HG03521 (cell line): ENCODE data around the gene SEZ6L.

Source experiments
- ATAC-seq: cut with Tn5 transposase; IDR thresholded peaks from one replicate; pipeline ENCODE4 v1.9.1; 2021; ENCODE audit warnings: mild to moderate bottlenecking, moderate library complexity; ENCODE audit not compliant: unreplicated experiment

The SEZ6L gene

DNA sequence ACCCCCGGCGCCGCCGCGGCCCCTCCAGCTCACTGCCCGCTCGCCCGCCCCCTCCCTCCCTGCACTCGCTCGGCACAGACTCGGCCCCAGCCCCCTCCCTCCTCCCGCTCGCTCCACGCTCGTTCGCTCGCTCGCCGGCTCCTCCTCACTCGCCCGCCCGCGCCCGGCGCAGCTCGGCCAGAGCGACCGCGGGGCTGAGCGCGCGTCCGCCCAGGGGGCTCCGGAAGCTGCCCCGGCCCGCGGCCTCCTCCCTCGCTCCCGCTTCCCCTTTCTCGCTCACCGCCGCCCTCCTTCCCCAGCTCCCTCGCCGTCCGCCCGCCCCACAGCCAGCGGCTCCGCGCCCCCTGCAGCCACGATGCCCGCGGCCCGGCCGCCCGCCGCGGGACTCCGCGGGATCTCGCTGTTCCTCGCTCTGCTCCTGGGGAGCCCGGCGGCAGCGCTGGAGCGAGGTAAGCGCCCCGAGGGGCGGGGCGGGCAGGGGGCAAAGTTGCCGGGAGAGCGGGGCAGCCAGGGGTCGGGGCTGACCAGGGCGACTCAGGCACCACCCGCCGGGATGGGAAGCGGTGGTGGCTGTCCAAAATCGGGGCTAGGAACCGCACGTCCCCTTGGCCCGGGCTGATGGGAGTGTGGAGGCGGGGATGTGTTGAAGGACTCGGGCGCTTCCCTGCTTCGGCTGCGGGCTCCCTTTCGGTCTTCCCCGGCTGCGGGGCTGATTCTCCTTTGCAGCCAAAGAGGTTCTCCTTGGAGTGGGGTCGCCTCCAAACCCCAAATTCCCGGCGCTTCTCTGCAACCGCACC is at the start of gene SEZ6L:
Gene SEZ6L, plus strand, starts transcription at position 148 of the 797 bp plus-strand sequence. Its CDS starts 208 bp downstream, at position 356.
- ATAC-seq, result no peak

DNA sequence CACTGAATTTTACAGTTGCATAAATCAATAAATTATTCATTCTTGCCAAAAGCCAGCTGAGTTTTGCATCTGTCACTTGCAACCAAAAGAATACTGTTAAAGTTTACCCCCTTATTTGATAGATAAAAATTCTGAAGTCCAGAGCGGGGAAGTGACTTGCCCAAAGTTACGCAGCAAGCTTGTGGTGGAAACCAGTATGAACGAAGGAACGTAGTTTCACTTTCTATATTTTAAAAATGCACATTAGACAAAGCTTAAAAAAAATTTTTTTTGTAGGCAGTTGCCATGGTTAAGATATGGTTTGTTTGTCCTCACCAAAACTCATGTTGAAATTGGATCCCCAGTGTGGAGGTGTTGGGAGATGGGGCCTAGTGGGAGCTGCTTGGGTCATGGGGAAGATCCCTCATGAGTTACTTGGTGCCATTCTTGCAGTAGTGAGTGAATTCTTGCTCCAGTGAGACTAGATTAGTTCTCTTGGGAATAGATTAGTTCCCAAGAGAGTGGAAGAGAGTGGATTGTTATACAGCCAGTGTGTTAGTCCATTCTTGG is 46.3 kb upstream of the SEZ6L start:
- no peak for ATAC-seq

DNA sequence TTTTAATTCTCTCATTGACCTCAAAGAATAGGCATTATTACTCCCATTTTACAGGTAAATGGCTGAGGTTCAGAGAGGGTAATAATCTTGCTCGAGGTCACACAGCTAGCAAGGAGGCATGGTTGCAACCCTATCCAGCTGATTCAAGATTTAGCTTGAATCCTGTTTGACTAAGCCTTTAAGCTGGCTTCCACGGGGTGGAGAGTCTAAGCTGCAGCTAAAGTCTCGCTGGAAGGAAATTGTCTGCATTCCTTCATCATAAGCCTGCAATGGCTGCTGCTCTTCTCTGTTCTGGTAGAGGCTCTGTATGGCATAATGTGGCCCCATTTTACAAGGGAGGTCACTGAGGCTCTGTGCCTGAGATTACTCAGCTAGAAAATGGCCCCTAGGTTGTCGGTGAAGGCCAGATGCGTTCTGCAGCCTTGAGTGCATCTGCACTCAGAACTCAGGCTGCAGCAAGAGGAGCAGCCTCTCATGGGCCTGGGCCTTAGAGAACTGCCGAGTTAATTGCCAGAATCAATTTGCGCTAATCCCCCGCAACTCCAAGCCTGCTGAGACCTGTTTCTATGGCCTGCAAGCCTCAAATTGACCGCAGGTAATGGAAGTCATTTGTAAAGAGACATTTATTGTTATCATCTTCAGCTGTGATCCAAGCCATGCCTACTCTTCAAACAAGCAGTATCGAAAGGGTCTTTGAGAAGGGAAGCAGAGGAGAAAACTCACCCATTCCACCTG is 44.1 kb upstream of the SEZ6L start:
- ATAC-seq, result no peak

DNA sequence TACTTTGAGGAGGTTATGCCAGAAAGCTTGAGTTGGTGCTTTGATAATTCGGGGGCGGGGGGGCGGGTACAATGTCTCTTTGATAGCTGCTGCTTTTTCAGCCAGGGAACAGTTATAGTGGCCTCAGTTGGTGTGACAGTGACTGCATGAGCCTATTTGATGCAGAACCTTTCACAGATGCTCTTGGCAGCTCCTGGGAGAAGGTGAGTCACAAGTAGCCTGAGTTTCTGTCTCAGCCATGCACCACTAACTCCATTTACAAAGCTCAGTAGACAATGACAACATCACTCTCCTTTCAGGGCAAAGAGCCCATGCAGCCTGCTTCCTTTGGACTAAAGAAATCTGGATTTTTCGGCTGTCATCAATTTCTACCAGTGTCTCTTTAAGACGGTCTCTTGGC is 42.1 kb upstream of the SEZ6L start:
- ATAC-seq, result no peak

DNA sequence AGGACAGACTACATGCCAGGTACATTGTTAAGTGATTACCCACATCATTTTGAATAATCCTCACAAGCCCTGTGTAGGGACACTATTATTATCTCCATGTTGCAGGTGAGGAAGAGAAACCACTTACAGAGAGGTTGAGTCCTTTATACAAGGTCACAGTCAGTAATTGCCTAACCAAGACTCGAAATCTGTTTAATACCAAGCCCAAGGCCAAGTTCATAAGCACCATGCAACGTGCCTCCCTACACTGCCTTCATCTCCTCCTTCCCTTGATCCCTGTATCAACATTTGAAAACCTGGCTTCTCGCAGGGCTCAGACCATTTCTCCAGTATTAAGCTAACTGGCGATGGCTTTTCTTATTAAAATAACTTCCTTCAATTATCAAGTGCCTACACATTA is 41.7 kb upstream of the SEZ6L start:
- no peak for ATAC-seq

DNA sequence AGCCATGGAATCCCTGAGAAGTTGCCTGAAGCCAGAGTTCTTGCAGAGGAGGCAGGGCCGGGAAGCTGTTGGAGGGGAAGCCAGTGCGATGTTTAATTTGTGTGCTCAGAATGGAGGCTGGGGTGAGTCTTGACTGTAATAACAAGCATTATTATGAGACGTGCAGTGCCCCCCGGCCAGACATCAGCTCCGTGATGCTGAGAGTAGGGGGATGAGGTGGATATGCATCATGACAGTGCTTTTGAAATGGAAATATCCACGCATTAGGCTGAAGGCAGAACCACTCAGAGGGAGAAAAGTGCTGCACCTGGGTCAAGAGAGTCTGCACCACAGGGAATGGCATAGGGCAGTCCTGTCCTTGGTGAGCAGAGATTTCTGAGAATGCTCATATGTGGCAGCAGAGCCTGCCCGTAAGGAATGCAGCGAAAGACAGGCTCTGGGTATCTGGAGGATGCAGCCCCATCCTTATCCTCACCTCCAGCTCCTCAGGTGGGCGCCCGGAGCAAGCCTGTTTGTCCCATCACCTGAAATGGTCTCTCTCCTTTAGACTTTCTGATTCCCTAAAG is 37.6 kb upstream of the SEZ6L start:
- no peak for ATAC-seq

DNA sequence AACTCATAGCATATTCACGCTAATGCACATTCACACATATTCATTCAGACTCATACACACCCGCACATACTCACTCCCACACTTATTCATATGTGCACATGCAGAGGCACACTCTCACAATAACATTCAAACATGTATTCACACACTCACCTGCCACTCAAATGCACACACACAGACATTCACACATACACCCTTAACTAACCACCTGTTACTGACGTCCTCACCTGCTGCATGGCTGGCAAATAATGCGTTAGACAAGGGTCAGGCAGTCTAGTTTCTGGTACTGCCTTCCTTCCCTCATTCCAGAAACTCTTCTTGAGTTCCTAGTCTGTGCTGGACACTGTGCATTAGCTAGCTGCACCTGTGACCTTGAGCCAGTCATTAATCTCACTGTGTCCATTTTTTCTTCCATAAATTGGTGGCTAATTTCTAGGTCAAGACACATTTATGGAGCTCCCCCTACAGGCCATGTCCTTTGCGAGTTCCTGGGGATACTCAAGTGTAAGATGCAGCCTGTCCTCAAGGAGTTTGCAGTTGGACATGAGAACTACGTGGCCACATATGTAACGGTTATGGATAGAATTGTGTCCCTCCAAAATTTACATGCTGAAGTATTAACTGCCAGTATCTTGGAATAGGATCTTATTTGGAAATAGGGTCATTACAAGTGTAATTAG is 34.5 kb upstream of the SEZ6L start:
- ATAC-seq, result no peak

DNA sequence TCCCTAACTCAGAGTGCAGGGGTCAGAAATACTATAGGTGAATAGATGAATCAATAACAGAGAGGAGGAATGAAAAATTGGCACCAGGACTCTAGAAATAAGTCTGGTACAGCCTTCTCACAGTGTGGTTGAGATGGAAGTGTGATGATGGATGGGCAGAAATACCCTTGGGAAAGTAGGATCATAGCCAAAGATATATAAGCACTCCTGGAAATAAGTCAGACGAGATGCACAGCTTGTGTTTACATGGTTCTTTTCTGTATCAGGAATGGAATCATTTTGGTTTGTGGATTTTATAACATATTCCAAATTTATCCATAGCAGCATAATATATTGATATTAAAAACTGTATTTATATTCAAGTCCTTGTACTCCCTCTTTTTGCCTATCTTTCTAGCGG is 33.5 kb upstream of the SEZ6L start:
- ATAC-seq, result no peak

DNA sequence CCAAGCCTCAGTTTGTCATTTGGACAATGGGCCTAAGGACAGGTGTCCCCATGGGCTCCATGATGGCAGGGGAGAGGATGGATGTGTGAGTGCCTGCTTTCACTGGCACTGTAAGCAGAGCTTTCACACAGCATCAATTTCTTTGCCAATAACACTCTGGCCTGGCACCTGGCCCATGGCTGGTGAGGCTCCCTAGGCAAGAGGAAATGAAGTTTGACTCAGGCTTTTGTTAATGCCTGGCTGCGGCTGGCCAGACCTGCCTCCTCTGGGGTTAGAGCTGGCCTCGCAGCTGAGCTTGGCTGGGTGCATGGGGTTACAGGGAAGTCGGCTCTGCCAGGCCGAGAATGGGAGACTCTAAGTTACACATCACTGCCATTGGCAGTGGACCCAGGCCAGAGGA is 30.0 kb upstream of the SEZ6L start:
- ATAC-seq, result no peak

DNA sequence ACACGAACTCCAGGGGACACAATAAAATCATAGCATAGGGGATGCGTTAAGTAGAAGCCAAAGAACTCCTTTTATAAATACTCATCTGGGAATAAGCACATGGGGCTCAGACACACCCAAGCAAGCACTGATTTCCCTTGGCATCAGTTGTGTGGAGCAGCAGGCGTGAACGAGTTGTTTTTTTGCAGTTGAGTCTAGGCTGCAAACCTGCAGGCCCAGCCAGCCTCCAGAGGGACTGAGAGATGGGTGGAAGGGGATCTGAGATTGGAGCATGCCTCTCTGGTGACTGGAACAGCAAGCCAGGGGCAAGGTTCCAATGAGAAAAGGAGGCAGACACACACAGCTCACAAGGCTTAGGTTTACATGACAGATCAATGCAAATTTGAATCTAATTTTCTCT is 27.4 kb upstream of the SEZ6L start:
- no peak for ATAC-seq

DNA sequence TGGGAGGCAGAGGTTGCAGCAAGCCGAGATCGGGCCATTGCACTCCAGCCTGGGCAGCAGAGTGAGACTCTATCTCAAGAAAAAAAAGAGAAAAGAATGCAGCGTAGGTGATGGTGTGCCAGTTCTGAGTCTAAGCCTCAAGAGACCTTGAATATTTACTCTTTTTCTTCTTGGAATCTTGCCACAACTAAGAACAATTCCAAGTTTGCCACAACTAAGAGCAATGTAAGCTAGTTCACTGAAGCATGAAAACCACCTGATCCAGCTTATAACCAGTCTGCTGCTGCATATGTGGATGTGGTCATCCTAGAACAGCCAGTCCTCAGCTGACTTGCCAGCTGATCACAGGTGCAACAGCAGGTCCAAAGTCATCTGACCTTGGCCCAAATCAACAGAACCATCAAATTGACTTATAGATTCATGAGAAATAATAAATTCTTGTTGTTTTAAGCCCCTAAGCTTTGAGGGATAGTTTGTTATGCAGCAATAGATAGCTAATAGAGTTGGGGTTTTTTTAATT is 25.4 kb upstream of the SEZ6L start:
- ATAC-seq, result no peak

DNA sequence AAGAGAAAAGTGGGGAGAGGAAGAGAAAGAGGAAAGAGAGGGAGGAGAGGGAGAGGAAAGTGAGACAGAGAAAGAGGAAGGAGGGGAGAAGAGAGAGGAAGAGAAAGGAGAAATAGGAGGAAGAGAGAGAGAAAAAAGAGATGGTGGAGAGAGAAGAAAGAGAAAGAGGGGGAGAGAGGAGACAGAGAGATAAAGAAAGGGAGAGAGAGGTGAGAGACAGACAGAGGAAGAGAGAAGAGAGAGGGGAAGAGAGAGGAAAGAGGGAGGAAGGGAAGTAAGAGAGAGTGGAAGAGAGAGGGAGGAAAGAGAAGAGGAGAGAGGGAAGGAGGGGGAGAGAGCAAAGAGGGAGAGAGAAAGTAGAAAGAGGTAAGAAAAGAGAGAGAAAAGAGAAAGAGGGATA is 9.4 kb upstream of the SEZ6L start:
- no peak for ATAC-seq

DNA sequence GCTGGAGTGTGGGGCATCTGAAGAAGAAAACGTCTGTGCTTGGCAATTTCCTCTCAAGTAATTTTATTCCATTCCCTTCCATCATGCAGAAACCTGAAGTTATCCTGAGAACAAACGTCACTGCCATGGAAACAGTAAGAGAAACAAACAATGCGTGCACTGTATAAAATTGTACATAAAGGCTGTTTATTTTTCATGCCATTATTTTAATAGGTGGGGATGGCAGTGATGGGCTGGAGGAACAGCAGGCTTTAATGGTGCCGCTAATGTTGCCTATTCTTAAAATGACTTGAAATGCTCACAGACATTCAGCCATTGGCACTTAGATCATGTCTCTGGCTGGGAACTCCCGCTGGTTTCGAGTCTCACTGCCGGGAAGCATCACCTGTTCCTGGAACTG is 7.5 kb upstream of the SEZ6L start:
- ATAC-seq, result no peak

DNA sequence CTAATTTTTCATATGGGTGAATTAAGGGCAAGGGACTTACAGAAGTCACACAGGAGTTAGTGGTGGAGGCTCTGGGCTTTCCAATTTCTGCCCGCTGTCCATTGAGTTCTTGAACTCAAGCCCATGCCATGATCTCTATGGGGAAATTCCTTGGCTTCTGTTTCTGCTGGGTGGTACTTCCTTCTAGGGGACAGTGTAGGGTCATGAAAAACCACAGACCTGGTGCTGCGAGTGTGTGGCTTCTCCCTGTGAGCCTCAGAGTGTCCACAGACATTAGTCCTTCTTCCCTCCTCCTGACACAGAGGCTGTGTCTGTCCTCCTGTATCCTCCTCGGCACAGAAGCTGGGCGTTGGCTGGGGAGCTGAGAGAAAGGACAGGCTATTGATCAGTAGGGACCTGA is 6.3 kb upstream of the SEZ6L start:
- ATAC-seq, result no peak

DNA sequence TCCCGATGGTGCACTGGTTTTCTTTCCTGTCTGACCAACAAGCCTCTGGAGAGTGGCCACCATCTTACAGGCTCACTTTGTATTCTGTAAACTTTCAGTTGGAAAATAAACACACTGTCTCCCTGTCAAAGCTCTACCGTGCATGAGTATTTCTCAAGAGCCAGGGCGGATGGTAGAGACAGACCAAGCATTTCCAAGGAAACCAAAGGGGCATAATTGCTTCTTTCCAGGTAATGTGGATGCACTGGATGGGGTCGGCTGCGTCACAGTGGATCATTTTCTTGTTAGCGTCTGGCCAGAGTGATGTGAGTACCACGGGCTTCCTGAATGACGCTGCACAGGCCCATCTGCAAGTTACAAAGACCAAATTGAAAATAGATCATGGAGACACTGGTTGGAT is 5.1 kb upstream of the SEZ6L start:
- ATAC-seq, result no peak

DNA sequence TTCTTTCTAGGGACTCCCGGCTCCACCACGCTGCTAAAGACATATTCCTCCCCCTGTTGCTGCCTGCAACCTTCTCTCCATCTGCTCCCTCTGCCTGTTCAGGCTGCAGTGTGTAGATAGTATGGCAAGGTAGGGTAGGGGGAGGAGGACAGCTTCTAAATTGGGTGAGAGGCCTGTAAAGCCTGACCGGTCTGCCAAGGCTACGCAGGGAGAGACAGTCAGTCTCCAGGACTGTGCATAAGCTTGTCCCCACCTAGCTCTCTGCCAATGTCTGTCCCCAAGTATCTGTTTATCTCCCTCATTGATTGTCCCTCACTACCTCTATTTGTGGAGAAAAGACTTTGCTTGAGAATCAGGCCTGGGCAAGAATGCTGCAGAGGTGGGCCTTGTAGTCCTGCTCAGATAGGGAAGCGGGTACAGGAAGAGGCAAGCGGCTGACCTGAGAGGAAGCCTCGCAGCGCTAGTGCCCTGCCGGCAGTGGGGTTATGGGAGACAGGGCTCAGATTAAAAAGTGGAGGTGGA is 871 bp upstream of the SEZ6L start:
- no peak for ATAC-seq

DNA sequence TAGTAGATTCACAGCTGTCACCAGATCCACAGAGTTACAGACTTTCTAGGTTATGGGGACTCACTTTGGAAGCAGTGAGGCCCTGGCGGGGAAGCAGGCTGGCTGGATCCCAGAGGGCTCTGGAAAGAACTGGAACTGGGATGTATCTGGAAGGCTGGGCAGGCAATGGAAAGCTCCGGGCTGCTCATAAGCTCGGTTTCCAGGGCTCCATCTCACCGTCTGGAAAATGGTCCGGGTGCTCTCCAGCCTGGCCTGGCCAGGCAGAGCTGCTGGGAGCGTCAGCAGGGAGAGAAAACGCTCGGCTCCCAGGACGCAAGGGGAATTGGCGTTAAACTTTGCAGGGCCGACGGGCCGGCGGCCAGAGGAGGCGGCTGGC is 335 bp upstream of the SEZ6L start:
- ATAC-seq, result no peak

DNA sequence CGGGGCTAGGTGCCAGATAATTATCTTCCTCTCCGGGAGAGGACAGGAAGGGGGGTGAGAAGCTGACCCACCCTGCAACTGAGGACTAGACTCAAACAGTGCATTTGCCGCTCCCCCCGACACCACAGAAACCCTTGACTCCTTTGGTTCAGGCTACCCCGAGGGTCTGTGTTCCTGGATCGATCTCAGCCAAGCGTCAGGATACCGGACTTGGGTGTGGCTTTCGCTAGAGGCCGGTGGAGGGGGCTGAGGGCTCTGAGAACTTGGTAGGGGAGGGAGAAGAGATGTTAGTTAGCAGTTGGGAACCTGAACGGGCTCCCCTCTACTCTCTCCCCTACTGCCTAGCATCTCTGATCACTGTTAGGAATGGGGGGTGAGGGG is 840 bp downstream of the SEZ6L start:
- ATAC-seq, result no peak

DNA sequence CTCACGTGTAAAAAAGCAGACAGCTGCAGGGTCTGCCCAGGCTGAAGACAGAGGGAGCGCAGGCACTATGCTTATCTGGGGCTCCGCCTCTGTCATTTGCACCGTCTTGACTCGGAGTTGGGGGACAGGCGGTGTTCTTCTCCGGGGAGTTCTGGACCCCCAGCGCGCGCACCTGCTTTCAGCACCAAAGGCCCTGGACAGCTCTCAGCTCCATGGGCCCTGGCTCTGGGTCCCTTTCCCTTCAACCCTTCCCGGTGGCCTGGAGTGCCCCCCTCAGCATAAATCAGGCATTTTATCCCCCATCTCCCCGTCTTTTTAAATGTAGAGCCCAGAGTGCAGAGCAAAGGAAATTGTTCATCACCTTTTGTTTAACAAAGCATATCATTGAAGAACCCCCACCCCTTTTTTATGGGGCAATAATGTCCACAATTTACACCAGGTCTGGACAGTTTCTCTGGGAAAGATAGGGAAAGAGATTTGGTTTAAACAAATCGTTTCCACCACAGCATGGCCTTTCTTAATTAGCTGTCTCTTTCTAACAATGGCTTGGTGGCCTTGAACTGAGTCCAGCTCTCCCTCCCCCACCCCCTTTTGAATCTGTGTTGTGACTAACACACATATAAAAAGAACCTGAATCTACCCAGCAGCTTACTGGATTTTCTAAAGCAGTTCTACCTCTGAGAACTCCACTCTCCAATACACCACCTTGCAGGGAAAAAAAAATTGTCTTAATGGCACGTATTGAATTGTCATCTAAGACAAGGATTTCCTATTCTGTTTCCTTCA is 1.7 kb downstream of the SEZ6L start:
- ATAC-seq, result no peak

DNA sequence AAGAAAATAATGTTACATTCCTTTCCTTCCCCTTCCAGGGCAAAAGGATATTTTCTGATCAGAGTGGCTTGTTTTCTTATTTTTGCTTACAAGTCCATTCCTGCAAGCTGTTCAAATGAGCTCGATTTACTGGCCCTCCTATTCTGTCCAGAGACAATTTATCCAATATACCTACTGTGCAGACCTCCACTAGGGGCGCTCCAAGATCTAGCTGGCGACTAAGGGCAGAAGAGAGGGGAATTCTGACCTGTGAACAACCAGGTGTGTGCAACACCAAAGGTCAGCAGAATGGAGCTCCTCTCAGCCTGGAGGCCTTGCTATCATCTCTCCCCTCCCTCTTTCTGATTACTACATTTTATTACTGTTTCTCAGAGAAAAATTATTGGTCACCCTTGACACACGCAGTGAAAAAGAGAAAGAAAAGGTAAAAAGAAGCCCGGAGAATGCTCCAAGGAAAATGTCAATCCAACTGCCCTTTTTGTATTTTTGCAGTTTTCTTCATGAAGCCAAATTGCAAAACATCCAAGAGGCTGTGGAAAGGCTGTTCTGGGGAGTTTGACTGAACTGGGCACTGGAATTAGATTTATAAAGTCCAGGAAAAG is 3.2 kb downstream of the SEZ6L start:
- no peak for ATAC-seq
